ENCODE data around the gene KCNH1. TPM values are rescaled to one million over a fixed set of nuclear protein-coding genes. Genes with fewer than 3 reads are reported as not detected.
A peak's percentile ranks its signal among the peaks of the same experiment; 100 is the strongest.

The KCNH1 gene
- total and polyA plus RNA-seq, 4 donors, result not detected

DNA sequence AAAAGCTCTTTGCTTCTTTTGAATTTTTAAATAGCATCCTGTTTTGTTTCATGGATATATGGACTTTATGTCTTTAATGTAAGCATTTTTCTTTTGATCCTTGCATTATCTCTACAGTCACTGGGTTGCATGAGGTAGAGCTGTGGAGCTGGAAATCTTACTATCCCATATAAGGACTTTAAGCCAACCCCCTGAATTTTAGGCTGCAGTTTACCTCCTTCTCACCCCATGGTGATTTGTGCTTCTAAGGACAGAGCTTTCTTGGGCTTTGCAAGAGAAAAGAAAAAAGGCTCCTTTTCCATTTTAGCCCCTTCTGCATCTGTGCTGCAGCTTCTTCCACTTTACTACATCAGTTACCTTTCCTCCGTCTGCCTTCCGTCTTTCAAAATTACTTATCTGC lies 431.4 kb downstream of the KCNH1 start:
- WGBS, result 96% methylated on average over 2 of the region's 2 CpGs
- no peaks in the 10 kb centered on the region for H3K36me3 ChIP-seq (ENCODE audit: control insufficient read depth in 4 of 4, insufficient read depth in 3 of 4, low read depth in 1 of 4, low read length in 3 of 4)
- H3K4me1 ChIP-seq (ENCODE audit: control insufficient read depth in 4 of 4, insufficient read depth in 4 of 4, low read length in 3 of 4), result peaks cover 11 to 31% (median 26%) of the 10 kb centered on the region in 4 donors
- no peak overlapping the region for H3K9ac ChIP-seq (ENCODE audit: low read depth in 1 of 2, low read length in 2 of 2)
- no peak overlapping the region for H3K27ac ChIP-seq (ENCODE audit: low read depth in 1 of 2, low read length in 2 of 2)
- TF ChIP-seq, protein P1, sequence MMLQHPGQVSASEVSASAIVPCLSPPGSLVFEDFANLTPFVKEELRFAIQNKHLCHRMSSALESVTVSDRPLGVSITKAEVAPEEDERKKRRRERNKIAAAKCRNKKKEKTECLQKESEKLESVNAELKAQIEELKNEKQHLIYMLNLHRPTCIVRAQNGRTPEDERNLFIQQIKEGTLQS (IDR thresholded peaks at IDR 0.05), result no peak
- no peak for TF ChIP-seq REST (IDR thresholded peaks at IDR 0.05)
- no peak for TF ChIP-seq FOXA2 (IDR thresholded peaks at IDR 0.05)
- H3K9me3 ChIP-seq (ENCODE audit: control insufficient read depth in 4 of 4, low read length in 3 of 4), result no peaks in the 10 kb centered on the region
- no peaks in the 10 kb centered on the region for H3K27me3 ChIP-seq (ENCODE audit: control insufficient read depth in 4 of 4, insufficient read depth in 4 of 4, low read length in 3 of 4)
- no peak for DNase-seq (ENCODE audit: low spot score)
- H3K4me3 ChIP-seq (ENCODE audit: low read depth in 1 of 3, low read length in 3 of 3), result no peak overlapping the region

DNA sequence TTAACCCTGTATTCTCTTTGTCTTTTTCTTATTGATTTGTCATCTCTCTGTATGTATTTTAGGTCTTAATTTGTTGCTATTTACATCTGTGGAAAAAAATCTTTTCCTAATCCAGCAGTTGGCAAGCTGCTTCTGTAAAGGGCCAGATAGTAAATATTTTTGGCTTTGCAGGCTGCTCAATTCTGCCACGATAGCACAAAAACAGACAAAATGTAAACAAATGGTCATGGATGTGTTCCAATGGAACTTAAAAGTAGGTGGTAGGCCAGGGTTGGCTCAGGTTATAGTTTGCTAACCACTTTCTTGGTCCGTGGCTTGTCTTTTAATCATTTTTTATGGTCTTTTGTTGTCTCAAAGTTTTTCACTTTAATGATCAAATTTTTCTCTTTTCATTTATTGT lies 433.4 kb downstream of the KCNH1 start:
- WGBS, result 22% methylated on average over 2 of the region's 2 CpGs
- Histone ChIP-seq H3K27me3 (ENCODE audit: control insufficient read depth in 4 of 4, insufficient read depth in 4 of 4, low read length in 3 of 4) (no peaks in the 10 kb centered on the region), H3K27ac (ENCODE audit: low read depth in 1 of 2, low read length in 2 of 2) (peak overlapping the region; percentile 31 to 46), H3K4me1 (ENCODE audit: control insufficient read depth in 4 of 4, insufficient read depth in 4 of 4, low read length in 3 of 4) (peaks cover 5 to 11% (median 9%) of the 10 kb centered on the region in 4 donors), H3K9me3 (ENCODE audit: control insufficient read depth in 4 of 4, low read length in 3 of 4) (no peaks in the 10 kb centered on the region), H3K9ac (ENCODE audit: low read depth in 1 of 2, low read length in 2 of 2) (no peak overlapping the region), H3K36me3 (ENCODE audit: control insufficient read depth in 4 of 4, insufficient read depth in 3 of 4, low read depth in 1 of 4, low read length in 3 of 4) (no peaks in the 10 kb centered on the region), H3K4me3 (ENCODE audit: low read depth in 1 of 3, low read length in 3 of 3) (no peak overlapping the region)
- TF ChIP-seq FOXA2 (IDR thresholded peaks at IDR 0.05), result peak; percentile 56
- peak; percentile 20 for TF ChIP-seq REST (IDR thresholded peaks at IDR 0.05)
- peak; percentile 22 to 34 for TF ChIP-seq RAD21 (IDR thresholded peaks at IDR 0.05)
- TF ChIP-seq RXRA (IDR thresholded peaks at IDR 0.05), result peak; percentile 73 to 84
- TF ChIP-seq, protein P1 (IDR thresholded peaks at IDR 0.05), result no peak
- peak; percentile 40 for TF ChIP-seq YY1 (IDR thresholded peaks at IDR 0.05)
- no peak for TF ChIP-seq FOXA1 (IDR thresholded peaks at IDR 0.05)
- peak; percentile 33 for TF ChIP-seq SP1 (IDR thresholded peaks at IDR 0.05)
- TF ChIP-seq CTCF (IDR thresholded peaks at IDR 0.05; ENCODE audit: low read depth, low read length, missing input control), result no peak
- TF ChIP-seq MAX (IDR thresholded peaks at IDR 0.05), result no peak
- TF ChIP-seq JUND (IDR thresholded peaks at IDR 0.05), result peak in 1 of 2 donors; percentile 47
- no peak for TF ChIP-seq TAF1 (conservative IDR thresholded peaks at IDR 0.05)
- TF ChIP-seq, protein P2, sequence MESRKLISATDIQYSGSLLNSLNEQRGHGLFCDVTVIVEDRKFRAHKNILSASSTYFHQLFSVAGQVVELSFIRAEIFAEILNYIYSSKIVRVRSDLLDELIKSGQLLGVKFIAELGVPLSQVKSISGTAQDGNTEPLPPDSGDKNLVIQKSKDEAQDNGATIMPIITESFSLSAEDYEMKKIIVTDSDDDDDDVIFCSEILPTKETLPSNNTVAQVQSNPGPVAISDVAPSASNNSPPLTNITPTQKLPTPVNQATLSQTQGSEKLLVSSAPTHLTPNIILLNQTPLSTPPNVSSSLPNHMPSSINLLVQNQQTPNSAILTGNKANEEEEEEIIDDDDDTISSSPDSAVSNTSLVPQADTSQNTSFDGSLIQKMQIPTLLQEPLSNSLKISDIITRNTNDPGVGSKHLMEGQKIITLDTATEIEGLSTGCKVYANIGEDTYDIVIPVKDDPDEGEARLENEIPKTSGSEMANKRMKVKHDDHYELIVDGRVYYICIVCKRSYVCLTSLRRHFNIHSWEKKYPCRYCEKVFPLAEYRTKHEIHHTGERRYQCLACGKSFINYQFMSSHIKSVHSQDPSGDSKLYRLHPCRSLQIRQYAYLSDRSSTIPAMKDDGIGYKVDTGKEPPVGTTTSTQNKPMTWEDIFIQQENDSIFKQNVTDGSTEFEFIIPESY (IDR thresholded peaks at IDR 0.05), result peak; percentile 35
- no peak for TF ChIP-seq NR2F2 (IDR thresholded peaks at IDR 0.05)
- TF ChIP-seq HNF4A (conservative IDR thresholded peaks at IDR 0.05), result peak; percentile 15 to 57
- peak in 1 of 2 donors; percentile 45 for TF ChIP-seq EGR1 (IDR thresholded peaks at IDR 0.05; ENCODE audit: low read depth in 2 of 2)
- DNase-seq (ENCODE audit: low spot score), result no peak
